BJ (cell line): ENCODE results near the gene MIER1. TPM values are rescaled to one million over a fixed set of nuclear protein-coding genes. Genes with fewer than 3 reads are reported as not detected.
"Not testable (repeated sequence)": the region's sequence is repeated elsewhere in the genome, so short reads cannot be mapped to it uniquely, and the experiment has no call there.

ENCODE experiments used
- CTCF ChIA-PET: fragments of 350-600 bp; formaldehyde crosslinking; extraction: SDS; loops from one replicate; lab custom pipeline; 2021; ENCODE audit warnings: antibody characterized with exemption, inconsistent platforms; lab: Yijun Ruan, JAX
- POLR2A ChIA-PET: fragments of 300-600 bp; sonication (Branson Sonifier 250); formaldehyde crosslinking; extraction: SDS; loops from one replicate; lab custom pipeline; 2021; ENCODE audit warnings: antibody characterized with exemption; lab: Charles Lee
- DNase-seq: peaks from one replicate; pipeline ENCODE4 v3.0.0-alpha.2; 2011; ENCODE audit warnings: low read depth
- H3K27me3 ChIP-seq: 2 replicates; pipeline ENCODE4 v1.6.0; 2011; ENCODE audit warnings: low read length; ENCODE audit not compliant: control insufficient read depth, insufficient read depth
- H3K36me3 ChIP-seq: 2 replicates; pipeline ENCODE4 v1.5.1; 2011; ENCODE audit warnings: low read length; ENCODE audit not compliant: control insufficient read depth, insufficient read depth
- H3K4me3 ChIP-seq: 2 replicates; pipeline ENCODE4 v1.5.1; 2011; ENCODE audit warnings: low read depth, mild to moderate bottlenecking, control low read depth, low read length
- CTCF ChIP-seq: IDR thresholded peaks from 2 replicates; pipeline ENCODE4 v1.5.1; 2011; ENCODE audit warnings: low read depth, mild to moderate bottlenecking, control low read depth, inconsistent platforms, low read length, moderate library complexity; ENCODE audit not compliant: insufficient read depth
- polyA plus RNA-seq: library from polyadenylated mRNA; depleted of rRNA; stranded (reverse); fragments of >200 nt; gene quantifications from 2 replicates; pipeline ENCODE4 v1.2.3, GENCODE V29; 2011

MIER1 gene
- polyA plus RNA-seq, 1 experiment, result 6.4 TPM

- no peak for TF ChIP-seq CTCF
- H3K36me3 ChIP-seq, result no peaks in the 10 kb centered on the region; the same call in 1 of the 2 replicates
- CTCF ChIA-PET, result no interaction called here
- no peaks in the 10 kb centered on the region for H3K27me3 ChIP-seq
- POLR2A ChIA-PET, result no interaction called here
- no peak for DNase-seq
- no peak overlapping the region for H3K4me3 ChIP-seq
Observed at GRCh38 chr1:66957938-66958337, 33.1 kb downstream of the MIER1 start.

- H3K36me3 ChIP-seq, H3K4me3 ChIP-seq, DNase-seq, H3K27me3 ChIP-seq, POLR2A ChIA-PET, CTCF ChIA-PET: not testable (repeated sequence)
Observed at GRCh38 chr1:66966188-66966873, 41.5 kb downstream of the MIER1 start.

DNA sequence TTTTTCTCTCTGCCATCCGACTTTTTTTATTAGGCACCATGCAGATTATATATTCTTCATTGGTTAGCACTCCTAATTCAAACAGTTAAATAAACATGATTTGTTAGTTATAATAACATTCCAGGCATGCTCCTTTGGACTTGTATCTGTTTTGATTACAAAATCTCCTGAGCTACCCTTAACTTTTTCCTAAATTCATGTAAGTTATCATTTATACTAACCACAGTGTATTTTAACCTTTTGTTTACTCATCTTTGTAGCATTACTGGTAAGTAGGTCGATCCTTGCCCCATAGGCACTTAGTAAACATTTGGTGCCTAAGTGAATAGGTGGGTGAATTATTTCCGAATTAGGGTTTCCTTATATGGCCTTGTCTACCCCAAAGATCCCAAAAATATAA, 43.8 kb downstream of the MIER1 start:
- no peak for TF ChIP-seq CTCF
- POLR2A ChIA-PET, result no interaction called here
- CTCF ChIA-PET, result interaction anchor here (0.6 kb wide), 1 partner anchor 161 kb away, joined by 3 read pairs; no protein-coding TSS in a partner anchor
- Histone ChIP-seq H3K4me3 (no peak overlapping the region), H3K36me3 (0 out of 2 replicates have a peak, but pooled peaks cover 2% of the 10 kb centered on the region), H3K27me3 (no peaks in the 10 kb centered on the region)
- DNase-seq, result no peak

DNA sequence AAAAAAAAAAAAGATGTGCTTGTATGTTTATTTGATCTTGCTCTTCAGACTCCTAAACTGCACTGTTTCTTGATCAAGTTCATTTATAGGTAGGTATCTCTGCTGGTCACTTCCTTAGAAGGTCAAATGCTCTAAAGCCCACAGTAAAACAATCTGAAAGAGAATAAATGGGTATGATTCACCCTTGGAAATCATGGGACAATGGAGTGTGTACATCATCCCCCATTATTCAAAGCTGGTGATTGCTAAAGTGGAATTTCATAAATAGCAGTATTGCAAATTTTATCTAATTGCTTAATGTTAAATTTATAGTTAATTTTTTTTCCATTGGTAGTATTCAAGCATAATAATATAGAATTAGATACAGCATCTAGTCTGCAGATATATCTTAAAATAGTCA, 53.4 kb downstream of the MIER1 start:
- no peak for DNase-seq
- no peak for TF ChIP-seq CTCF
- no peaks in the 10 kb centered on the region; the same call in none of the 2 replicates for H3K36me3 ChIP-seq
- no peak overlapping the region for H3K4me3 ChIP-seq
- CTCF ChIA-PET, result interaction anchor here (0.8 to 1.2 kb wide), 2 partner anchors 12 to 171 kb away, joined by 3 to 5 read pairs; no protein-coding TSS in a partner anchor
- POLR2A ChIA-PET, result no interaction called here
- H3K27me3 ChIP-seq, result no peaks in the 10 kb centered on the region

GRCh38 chr1:66979621-66980020, 54.8 kb downstream of the MIER1 start:
- H3K4me3 ChIP-seq, CTCF ChIA-PET, H3K36me3 ChIP-seq, H3K27me3 ChIP-seq, DNase-seq, POLR2A ChIA-PET: not testable (repeated sequence)

DNA sequence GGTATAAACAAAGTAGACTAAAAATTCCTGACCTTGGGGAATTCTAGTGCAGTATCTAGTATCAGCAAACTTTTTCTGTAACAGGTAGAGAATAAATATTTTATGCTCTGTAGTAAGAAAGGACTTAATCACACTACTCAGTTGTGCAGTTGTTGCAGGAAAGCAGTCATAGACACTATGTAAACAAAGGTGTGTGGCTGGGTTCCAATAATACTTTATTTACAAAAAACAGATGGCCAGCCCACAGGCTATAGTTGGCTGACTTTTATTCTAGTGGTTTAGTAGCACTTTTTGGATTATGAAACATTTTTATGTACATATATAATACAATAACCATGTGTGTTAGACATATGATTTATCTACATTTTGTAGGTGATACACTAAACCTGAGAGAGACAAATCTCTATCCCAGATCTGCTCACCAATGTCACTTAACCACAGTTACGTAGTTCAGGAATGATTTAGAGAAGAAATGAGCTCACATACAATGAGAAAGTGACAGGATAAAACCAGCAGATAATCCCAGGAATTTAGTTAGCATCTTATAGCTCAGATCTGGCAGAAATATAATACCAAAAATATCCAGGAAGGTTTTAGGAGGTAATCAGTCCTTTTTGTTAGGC, 56.1 kb downstream of the MIER1 start:
- CTCF ChIA-PET, result interaction anchor here (0.9 to 1.6 kb wide), 3 partner anchors 15 to 167 kb away, joined by 3 read pairs; no protein-coding TSS in a partner anchor
- no peak for TF ChIP-seq CTCF
- DNase-seq, result no peak
- Histone ChIP-seq H3K4me3 (no peak overlapping the region), H3K36me3 (peaks cover 2% of the 10 kb centered on the region), H3K27me3 (no peaks in the 10 kb centered on the region)
- POLR2A ChIA-PET, result no interaction called here
